ENCODE measurements around the gene CD79B.
"Not testable (repeated sequence)": the region's sequence is repeated elsewhere in the genome, so short reads cannot be mapped to it uniquely, and the experiment has no call there.

- TF ChIP-seq EZH2 (optimal IDR thresholded peaks at IDR 0.05; ENCODE audit: low read depth, low read length) = not testable (repeated sequence)
- TF ChIP-seq CTCF (IDR thresholded peaks at IDR 0.05; ENCODE audit: low read length) = peak; percentile 31
Observed at GRCh38 chr17:63903787-63904201, 28.3 kb downstream of the CD79B start.
